22Rv1 (cell line): ENCODE results near the gene OR51G2.

Experiments
- H3K27ac ChIP-seq: fragments of 450-650 bp; 2 replicates; pipeline ENCODE4 v1.5.1; 2017
- ZFX ChIP-seq: fragments of 450-650 bp; IDR thresholded peaks from 2 replicates; pipeline ENCODE4 v1.6.1; 2017; ENCODE audit warnings: antibody characterized with exemption, borderline replicate concordance
- TF ChIP-seq, protein P1 (sequence below): fragments of 450-650 bp; IDR thresholded peaks from 2 replicates; pipeline ENCODE4 v1.5.1; 2017; ENCODE audit warnings: mild to moderate bottlenecking

Gene OR51G2

DNA sequence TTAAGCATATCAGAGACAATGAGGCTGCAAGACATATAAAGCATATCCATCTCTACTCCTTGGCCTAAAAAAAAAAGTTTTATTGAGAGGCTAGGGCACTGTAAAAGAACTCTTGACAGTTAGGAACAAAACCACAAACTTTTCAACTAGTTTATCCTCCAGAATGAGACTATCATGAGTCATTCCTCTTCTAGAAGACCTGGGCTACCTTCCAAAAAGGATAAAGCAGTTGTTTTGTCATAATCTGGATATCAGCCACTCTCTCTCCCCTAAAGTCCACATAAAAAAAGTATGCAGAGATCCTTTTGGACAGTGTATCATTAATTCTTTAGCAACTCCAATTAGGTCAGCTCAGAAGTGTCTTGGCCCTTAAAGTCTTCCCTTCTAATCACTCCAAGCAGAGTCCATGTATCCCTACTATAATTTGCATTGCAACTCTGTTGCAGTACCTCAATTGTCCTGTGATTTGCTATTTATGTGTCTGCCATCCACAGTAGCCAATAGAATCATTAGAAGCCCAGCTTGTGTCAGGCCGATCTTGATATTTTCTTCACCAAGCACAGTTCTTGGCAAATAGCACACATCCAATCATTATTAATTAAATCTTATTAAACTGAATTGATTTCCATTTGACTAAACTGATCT, 27.0 kb downstream of the OR51G2 start:
- TF ChIP-seq, protein P1, sequence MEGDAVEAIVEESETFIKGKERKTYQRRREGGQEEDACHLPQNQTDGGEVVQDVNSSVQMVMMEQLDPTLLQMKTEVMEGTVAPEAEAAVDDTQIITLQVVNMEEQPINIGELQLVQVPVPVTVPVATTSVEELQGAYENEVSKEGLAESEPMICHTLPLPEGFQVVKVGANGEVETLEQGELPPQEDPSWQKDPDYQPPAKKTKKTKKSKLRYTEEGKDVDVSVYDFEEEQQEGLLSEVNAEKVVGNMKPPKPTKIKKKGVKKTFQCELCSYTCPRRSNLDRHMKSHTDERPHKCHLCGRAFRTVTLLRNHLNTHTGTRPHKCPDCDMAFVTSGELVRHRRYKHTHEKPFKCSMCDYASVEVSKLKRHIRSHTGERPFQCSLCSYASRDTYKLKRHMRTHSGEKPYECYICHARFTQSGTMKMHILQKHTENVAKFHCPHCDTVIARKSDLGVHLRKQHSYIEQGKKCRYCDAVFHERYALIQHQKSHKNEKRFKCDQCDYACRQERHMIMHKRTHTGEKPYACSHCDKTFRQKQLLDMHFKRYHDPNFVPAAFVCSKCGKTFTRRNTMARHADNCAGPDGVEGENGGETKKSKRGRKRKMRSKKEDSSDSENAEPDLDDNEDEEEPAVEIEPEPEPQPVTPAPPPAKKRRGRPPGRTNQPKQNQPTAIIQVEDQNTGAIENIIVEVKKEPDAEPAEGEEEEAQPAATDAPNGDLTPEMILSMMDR = no peak
- TF ChIP-seq ZFX = no peak

DNA sequence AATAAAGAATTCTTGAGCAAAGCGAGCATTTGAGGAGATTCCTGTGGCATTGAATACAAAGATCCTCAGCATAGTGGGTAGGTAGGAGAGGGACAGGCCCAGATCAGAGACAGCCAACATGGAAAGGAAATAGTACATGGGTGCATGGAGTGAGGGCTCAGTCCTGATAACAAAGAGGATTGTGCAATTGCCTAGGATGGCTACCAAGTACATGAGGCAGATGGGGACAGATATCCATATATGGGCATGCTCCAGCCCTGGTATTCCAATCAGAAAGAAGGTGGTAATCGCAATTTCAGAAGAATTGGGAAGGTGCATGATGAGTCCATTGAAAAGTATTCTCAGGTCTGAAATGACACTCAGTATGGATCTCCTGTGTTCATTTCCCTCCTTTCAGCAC, 28.9 kb downstream of the OR51G2 start:
- H3K27ac ChIP-seq = no peak overlapping the region
- TF ChIP-seq, protein P1 = no peak
- TF ChIP-seq ZFX = no peak

More for the DNA sequence above, 27.0 kb downstream of the OR51G2 start:
- H3K27ac ChIP-seq = no peak overlapping the region

DNA sequence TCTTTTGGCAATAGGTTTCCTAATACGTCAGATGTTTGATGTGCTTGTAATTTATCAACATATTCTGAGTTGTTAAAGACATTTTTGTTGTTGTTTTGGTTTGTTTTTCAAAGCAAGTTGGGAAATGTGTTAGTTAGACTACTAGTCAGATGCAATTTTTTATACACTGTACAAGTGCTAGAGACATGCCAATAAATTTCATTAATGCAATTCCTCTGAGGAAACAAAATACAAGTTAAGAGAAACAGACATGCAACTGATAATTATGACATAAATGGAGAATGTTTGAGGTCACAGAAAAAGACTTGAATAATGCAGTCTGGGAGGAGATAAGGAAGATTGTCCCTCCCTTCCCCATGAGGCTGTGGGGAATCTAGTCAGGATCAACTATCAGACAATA, 31.6 kb downstream of the OR51G2 start:
- no peak for TF ChIP-seq ZFX
- TF ChIP-seq, protein P1 = no peak
- H3K27ac ChIP-seq = no peak overlapping the region

DNA sequence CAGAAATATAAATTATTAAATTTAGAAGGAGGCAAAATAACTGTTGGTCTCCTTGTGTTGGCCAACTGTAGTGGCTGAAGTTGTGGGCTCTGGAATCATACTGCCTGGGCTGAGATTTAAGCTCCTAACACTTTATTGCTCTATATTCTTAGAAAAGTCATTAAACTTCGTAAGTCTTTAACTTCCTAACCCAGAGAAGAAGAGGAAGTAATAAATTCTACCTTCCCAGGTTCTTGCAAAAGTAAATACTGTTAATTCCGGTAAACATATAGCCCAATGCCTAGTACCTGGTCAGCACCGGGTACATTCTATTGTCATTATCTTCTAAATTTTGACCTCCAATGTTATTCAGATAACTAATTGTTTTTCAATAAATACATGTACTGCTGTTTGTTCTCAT, 33.0 kb downstream of the OR51G2 start:
- no peak overlapping the region for H3K27ac ChIP-seq
- TF ChIP-seq ZFX = no peak
- TF ChIP-seq, protein P1 = no peak

DNA sequence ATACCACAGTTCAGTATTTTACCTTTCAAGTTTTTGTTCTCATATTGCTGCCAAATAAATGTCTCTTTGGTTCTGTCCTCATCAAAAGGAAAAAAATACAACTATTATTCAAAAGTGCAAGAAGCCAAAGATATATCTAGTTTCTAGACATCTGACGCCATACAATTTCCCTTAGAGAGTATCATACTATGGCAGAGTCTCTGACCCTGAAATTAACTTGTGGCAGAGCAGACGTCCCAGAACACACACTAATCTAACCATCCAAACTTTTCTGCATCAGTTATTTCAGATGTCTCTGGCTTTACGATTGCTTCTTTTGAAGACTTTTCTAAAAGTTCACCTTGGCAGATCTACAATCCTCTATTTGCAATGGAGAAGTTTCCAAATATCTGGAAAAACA, 34.8 kb downstream of the OR51G2 start:
- no peak for TF ChIP-seq ZFX
- TF ChIP-seq, protein P1 = no peak
- no peak overlapping the region for H3K27ac ChIP-seq

DNA sequence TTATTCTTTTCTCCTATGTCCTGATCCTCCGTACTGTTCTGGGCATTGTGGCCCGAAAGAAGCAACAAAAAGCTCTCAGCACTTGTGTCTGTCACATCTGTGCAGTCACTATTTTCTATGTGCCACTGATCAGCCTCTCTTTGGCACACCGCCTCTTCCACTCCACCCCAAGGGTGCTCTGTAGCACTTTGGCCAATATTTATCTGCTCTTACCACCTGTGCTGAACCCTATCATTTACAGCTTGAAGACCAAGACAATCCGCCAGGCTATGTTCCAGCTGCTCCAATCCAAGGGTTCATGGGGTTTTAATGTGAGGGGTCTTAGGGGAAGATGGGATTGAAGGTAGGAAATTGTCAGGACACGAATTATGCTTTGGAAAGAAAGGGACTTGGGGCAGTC, 36.6 kb downstream of the OR51G2 start:
- TF ChIP-seq ZFX = no peak
- no peak overlapping the region for H3K27ac ChIP-seq

DNA sequence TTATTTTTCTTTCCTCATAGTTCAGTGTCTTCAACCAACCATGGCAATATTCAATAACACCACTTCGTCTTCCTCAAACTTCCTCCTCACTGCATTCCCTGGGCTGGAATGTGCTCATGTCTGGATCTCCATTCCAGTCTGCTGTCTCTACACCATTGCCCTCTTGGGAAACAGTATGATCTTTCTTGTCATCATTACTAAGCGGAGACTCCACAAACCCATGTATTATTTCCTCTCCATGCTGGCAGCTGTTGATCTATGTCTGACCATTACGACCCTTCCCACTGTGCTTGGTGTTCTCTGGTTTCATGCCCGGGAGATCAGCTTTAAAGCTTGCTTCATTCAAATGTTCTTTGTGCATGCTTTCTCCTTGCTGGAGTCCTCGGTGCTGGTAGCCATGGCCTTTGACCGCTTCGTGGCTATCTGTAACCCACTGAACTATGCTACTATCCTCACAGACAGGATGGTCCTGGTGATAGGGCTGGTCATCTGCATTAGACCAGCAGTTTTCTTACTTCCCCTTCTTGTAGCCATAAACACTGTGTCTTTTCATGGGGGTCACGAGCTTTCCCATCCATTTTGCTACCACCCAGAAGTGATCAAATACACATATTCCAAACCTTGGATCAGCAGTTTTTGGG, 37.2 kb downstream of the OR51G2 start, which contains the start of gene OR51T1:
Gene OR51T1, plus strand, starts transcription at position 41 of the 641 bp plus-strand sequence. Its CDS starts 0 bp downstream, at position 41.
- TF ChIP-seq, protein P1 = no peak
- no peak for TF ChIP-seq ZFX
- H3K27ac ChIP-seq = no peak within 1 kb of the TSS
